Epithelial cell of esophagus (primary cell): ENCODE data around the gene RPL7A.
A peak's percentile ranks its signal among the peaks of the same experiment; 100 is the strongest.
"Not testable (repeated sequence)": the region's sequence is repeated elsewhere in the genome, so short reads cannot be mapped to it uniquely, and the experiment has no call there.

Experiments used
- DNase-seq: peaks from one replicate; pipeline ENCODE4 v3.0.0; 2010; ENCODE audit warnings: low read depth
- H3K4me3 ChIP-seq: 2 replicates; pipeline ENCODE4 v1.5.1; 2011; ENCODE audit warnings: mild to moderate bottlenecking, low read length, control low read depth
- TF ChIP-seq, protein P1 (sequence below): IDR thresholded peaks from 2 replicates; pipeline ENCODE4 v1.5.1; 2011; ENCODE audit warnings: low read depth, mild to moderate bottlenecking, low read length, control low read depth, inconsistent platforms; ENCODE audit not compliant: insufficient read depth; ENCODE audit errors: missing control alignments

The RPL7A gene

DNA sequence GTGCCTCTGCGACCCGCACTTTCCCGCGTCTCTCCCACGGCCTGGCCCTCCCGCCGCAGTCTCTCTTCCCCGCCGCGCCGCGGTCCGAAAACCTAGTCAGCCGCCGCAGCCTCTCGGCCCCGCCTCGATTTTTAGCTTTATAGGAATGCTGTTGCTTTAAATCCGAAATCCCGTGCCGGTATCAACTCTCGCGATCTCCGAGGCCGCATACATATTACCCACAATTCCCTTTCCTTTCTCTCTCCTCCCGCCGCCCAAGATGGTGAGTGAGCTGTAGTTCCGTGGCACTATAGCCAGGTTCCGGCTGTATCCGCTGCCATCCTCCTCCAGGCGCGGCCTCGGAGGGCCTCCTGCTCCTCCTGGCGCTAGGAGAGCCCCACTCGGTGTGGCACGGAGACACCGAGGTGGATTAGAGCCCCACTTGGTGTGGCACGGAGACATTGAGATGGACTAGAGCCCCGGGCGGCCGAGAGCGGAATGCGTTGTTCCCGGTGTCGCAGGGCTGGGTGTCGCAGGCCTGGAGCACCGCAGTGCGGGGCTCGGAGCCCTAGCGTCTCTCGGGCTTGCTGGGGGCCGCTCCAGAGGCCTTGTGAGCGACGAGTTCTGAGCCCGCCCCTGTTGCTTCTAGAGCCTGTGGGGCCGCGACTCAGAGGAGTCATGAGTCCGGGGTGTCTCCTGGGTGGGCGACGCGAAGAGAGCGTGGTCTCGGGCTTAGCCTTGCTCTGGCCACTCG, at the start of gene RPL7A, which contains the start of gene MED22:
TSS of gene RPL7A (plus strand) at position 234 of the 733 bp plus-strand sequence. CDS start at position 260, 26 bp downstream.
TSS of gene MED22 (minus strand) at position 147 of the 733 bp plus-strand sequence. CDS start 1,469 bp downstream, outside the sequence.
- TF ChIP-seq, protein P1, sequence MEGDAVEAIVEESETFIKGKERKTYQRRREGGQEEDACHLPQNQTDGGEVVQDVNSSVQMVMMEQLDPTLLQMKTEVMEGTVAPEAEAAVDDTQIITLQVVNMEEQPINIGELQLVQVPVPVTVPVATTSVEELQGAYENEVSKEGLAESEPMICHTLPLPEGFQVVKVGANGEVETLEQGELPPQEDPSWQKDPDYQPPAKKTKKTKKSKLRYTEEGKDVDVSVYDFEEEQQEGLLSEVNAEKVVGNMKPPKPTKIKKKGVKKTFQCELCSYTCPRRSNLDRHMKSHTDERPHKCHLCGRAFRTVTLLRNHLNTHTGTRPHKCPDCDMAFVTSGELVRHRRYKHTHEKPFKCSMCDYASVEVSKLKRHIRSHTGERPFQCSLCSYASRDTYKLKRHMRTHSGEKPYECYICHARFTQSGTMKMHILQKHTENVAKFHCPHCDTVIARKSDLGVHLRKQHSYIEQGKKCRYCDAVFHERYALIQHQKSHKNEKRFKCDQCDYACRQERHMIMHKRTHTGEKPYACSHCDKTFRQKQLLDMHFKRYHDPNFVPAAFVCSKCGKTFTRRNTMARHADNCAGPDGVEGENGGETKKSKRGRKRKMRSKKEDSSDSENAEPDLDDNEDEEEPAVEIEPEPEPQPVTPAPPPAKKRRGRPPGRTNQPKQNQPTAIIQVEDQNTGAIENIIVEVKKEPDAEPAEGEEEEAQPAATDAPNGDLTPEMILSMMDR, result no peak
- DNase-seq, result peak; percentile 96
- peak within 1 kb of the TSS; percentile 92 for H3K4me3 ChIP-seq

DNA sequence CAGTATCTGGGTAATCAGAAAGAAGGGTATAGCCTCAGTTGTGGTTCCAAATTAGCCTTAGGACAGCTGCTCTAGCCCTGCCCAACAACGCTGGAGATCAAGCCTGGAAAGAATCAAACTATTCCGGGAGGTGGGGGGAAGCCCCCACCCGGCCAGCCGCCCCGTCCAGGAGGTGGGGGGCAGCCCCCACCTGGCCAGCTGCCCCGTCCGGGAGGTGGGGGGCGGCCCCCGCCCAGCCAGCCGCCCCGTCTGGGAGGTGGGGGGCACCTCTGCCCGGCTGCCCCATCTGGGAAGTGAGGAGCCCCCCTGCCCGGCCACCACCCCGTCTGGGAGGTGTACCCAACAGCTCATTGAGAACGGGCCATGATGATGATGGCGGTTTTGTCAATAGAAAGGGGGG, 48.0 kb upstream of the RPL7A start:
- H3K4me3 ChIP-seq, DNase-seq: not testable (repeated sequence)

DNA sequence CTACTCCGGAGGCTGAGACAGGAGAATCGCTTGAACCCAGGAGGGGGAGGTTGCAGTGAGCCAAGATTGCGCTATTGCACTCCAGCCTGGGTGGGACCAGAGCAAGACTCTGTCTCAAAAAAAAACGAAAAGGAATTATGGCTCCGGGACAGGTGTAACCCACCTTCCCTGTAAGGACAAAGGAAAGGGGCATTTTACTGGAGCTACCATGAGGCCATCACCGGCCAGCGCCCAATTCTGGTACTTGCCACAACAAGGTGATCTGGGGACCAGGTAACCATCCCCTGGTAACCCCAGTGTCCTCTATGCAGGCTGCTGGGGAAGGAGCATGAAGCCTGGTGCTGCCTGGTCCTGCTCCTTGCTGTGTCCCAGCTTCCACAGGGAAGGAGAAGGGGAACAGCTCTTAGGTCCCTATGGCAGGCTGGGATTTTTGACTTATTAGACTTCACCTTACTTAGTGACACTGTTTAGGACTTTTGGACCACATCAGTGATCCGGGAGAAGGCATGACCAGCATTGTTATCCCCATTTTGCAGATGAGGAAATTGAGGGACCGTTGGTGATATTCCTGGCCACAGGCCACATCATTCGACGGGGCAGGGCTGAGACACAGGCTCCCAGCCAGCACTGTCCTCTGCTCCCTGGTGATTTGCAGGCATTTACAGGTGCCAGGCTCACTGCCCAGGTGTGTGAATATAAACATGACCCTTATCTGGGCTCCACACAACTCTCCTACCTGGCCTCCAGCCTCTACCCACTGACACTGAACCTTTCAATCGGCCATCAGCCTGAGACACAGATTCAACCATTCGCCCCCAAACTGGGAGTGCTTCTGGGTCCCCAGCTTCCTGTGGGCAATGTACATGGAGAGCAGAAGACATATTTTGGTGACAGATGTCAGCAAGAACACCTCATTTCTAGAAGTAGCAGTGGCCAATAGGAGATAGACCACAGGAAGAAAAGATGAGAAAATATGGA, 46.5 kb upstream of the RPL7A start:
- TF ChIP-seq, protein P1, result no peak
- no peak overlapping the region for H3K4me3 ChIP-seq
- no peak for DNase-seq

DNA sequence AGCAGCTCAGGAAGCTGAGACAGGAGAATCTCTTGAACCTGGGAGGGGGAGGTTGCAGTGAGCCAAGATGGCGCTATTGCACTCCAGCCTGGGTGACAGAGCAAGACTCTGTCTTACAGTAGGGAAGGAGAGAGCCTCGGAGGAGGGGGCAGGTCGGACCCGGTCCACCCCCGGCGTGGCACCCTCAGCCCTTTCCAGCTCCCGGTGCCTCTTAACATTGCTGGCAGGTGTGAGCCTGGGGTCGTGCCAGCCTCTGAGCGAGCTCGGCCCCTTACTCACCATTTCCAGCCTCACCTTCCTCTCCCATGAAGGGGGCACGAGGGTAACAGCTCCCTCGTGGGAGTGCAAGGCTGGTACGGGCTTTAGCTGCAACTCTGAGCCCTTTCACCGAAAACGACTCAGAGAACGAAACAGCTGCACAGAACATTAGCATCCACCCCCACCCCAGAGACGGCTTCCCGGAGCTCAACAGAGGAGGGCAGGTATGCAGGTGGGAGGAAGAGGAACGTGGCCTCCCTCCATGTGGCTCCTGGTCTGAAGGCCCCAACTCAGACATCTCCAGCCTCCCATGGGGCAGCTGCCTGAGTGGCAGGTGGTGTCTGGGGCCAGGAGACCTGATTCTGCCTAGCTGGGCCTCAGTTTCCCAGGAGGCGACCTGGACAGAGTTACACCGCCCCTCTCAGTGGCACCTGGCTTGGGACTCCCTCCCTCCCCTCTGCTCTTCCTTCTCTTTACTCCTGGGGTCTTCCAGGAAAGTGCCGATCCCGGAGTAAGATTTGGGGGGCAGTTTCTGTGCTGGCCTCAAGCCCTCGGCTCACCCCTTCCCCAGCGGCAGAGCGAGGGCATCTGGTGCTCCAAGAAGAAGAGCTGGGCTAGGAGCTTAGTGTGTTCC, 44.5 kb upstream of the RPL7A start:
- no peak for DNase-seq
- TF ChIP-seq, protein P1, result no peak

DNA sequence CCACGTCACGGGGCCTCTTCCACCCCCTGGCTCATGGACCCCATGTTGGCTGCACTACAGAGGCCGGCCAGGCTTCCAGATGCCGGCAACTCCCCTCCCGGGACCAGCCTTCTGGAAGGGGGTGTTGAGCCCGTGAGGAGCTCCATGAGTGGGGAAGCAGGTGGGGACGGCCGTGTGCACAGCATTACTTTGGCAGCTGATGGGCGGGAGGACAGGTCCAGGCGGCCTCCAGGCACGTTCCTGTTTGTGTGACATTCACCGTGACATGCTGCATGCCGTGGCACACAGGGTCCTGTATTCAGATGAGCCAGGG, 43.9 kb upstream of the RPL7A start:
- DNase-seq, result no peak
- TF ChIP-seq, protein P1, result no peak
- H3K4me3 ChIP-seq, result no peak overlapping the region

More for the DNA sequence above, 44.5 kb upstream of the RPL7A start:
- H3K4me3 ChIP-seq, result no peak overlapping the region

DNA sequence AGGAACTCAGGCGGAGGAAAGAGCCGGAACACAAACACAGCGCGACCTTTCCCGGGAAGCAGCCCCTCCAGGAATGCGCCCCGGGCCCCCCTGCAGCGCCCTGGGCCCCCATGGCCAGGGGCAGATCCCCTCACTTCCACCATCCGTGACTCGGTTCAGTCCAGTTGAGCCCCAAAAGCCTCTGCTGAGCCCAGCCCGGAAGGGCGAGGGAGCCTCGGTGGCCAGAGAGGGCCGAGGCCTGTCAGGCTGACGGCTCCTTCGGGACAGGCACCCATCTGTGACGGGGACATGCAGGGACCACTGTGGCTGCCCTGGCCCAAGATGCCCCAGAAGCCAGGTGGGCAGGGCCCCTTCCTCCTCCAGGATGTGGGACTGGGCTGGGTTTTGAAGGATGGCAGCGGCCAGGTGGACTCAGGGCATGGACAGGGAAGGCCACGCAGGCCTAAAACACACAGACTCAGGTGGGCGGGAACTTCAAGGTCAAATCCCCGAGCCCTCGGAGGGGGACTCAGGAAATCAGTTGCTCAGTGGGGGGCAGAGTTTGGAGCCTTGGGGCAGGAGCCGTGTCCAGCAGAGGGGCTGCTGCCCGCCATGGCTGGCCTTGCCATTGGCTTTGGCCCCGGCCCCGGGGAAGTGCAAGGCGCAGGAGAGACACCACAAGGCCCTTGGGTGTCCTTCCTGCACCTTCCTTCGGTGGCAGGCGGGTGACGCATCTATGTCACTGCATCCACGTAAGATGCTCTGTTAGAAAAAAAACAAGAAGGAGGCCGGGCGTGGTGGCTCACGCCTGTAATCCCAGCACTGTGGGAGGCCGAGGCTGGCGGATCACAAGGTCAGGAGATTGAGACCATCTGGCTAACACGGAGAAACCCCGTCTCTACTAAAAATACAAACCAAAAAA, 43.3 kb upstream of the RPL7A start:
- TF ChIP-seq, protein P1, result no peak

More for the DNA sequence above, 43.3 kb upstream of the RPL7A start:
- H3K4me3 ChIP-seq, result no peak overlapping the region
- DNase-seq, result no peak
